HEK293T (cell line): ENCODE measurements around the gene MCF2L.

Experiments used
- CTCF ChIA-PET: fragments of 350-600 bp; formaldehyde crosslinking; extraction: SDS; loops from one replicate; lab custom pipeline; 2021; ENCODE audit warnings: antibody characterized with exemption, inconsistent platforms; lab: Yijun Ruan, JAX
- POLR2A ChIA-PET: fragments of 350-600 bp; formaldehyde crosslinking; extraction: SDS; loops from one replicate; lab custom pipeline; 2020; ENCODE audit warnings: antibody characterized with exemption, inconsistent platforms; lab: Yijun Ruan, JAX
- DNase-seq: peaks from one replicate; pipeline ENCODE4 v3.0.0; 2012; ENCODE audit warnings: mixed read lengths; ENCODE audit errors: extremely low spot score
- ARNT ChIP-seq: fragments of 450-650 bp; IDR thresholded peaks from 2 replicates; pipeline ENCODE4 v1.6.1; 2017; ENCODE audit warnings: mild to moderate bottlenecking
- BHLHE40 ChIP-seq: fragments of 450-650 bp; IDR thresholded peaks from 2 replicates; pipeline ENCODE4 v1.6.1; 2016; ENCODE audit warnings: mild to moderate bottlenecking, moderate library complexity, borderline replicate concordance
- CTBP1 ChIP-seq: fragments of 450-650 bp; IDR thresholded peaks from 2 replicates; pipeline ENCODE4 v1.6.1; 2016; ENCODE audit warnings: borderline replicate concordance
- ELF4 ChIP-seq: fragments of 450-650 bp; IDR thresholded peaks from 2 replicates; pipeline ENCODE4 v1.6.1; 2017; ENCODE audit warnings: antibody characterized with exemption
- FOXA1 ChIP-seq: fragments of 450-650 bp; IDR thresholded peaks from 2 replicates; pipeline ENCODE4 v1.6.1; 2016; ENCODE audit warnings: mild to moderate bottlenecking
- FOXK2 ChIP-seq: fragments of 450-650 bp; IDR thresholded peaks from 2 replicates; pipeline ENCODE4 v1.6.1; 2016; ENCODE audit warnings: mild to moderate bottlenecking
- FOXM1 ChIP-seq: fragments of 450-650 bp; IDR thresholded peaks from 2 replicates; pipeline ENCODE4 v1.6.1; 2017; ENCODE audit warnings: mild to moderate bottlenecking, borderline replicate concordance
- HDGF ChIP-seq: fragments of 450-650 bp; IDR thresholded peaks from 2 replicates; pipeline ENCODE4 v1.6.1; 2017; ENCODE audit warnings: antibody characterized with exemption, borderline replicate concordance
- L3MBTL2 ChIP-seq: fragments of 450-650 bp; conservative IDR thresholded peaks from 2 replicates; pipeline ENCODE4 v1.6.1; 2016; ENCODE audit warnings: mild to moderate bottlenecking
- LEF1 ChIP-seq: fragments of 450-650 bp; IDR thresholded peaks from 2 replicates; pipeline ENCODE4 v1.6.1; 2017; ENCODE audit warnings: mild to moderate bottlenecking, borderline replicate concordance
- NFRKB ChIP-seq: fragments of 450-650 bp; IDR thresholded peaks from 2 replicates; pipeline ENCODE4 v1.6.1; 2016; ENCODE audit warnings: mild to moderate bottlenecking, moderate library complexity
- PKNOX1 ChIP-seq: fragments of 450-650 bp; IDR thresholded peaks from 2 replicates; pipeline ENCODE4 v1.6.1; 2016
- SP1 ChIP-seq: fragments of 450-650 bp; IDR thresholded peaks from 2 replicates; pipeline ENCODE4 v1.6.1; 2017
- SUZ12 ChIP-seq: fragments of 450-650 bp; IDR thresholded peaks from 2 replicates; pipeline ENCODE4 v1.6.1; 2016; ENCODE audit warnings: mild to moderate bottlenecking
- TARDBP ChIP-seq: fragments of 450-650 bp; IDR thresholded peaks from 2 replicates; pipeline ENCODE4 v1.6.1; 2016
- ZNF384 ChIP-seq: fragments of 450-650 bp; IDR thresholded peaks from 2 replicates; pipeline ENCODE4 v1.6.1; 2016

Gene MCF2L

GRCh38 chr13:112955956-112956355 lies 13.1 kb upstream of the MCF2L start:
- DNase-seq = no peak
- ChIA-PET POLR2A (no interaction called here), CTCF (interaction anchor here (0.7 to 1.2 kb wide), 2 partner anchors 13 to 74 kb away, joined by 3 to 4 read pairs; no protein-coding TSS in a partner anchor)
- TF ChIP-seq NFRKB (no peak), HDGF (no peak), FOXK2 (no peak), SP1 (no peak), BHLHE40 (no peak), LEF1 (no peak), SUZ12 (no peak), ELF4 (no peak), FOXA1 (no peak), TARDBP (no peak), L3MBTL2 (no peak), ARNT (no peak), FOXM1 (no peak), PKNOX1 (no peak)

- TF ChIP-seq ZNF384 (no peak), NFRKB (no peak), TARDBP (no peak), PKNOX1 (no peak), CTBP1 (no peak), BHLHE40 (no peak), SP1 (no peak), FOXA1 (no peak), L3MBTL2 (no peak), SUZ12 (no peak), LEF1 (no peak), FOXK2 (no peak)
- no peak for DNase-seq
- CTCF ChIA-PET = interaction anchor here (1.2 kb wide), 1 partner anchor 14 kb away, joined by 4 read pairs; no protein-coding TSS in a partner anchor
- POLR2A ChIA-PET = no interaction called here
These were observed 12.3 kb upstream of the MCF2L start for GRCh38 chr13:112956571-112957294.

GRCh38 chr13:112957295-112957677 lies 11.7 kb upstream of the MCF2L start:
- ChIA-PET POLR2A (no interaction called here), CTCF (interaction anchor here (1.2 kb wide), 1 partner anchor 15 kb away, joined by 4 read pairs; no protein-coding TSS in a partner anchor)
- no peak for DNase-seq
- TF ChIP-seq FOXA1 (no peak), L3MBTL2 (no peak), NFRKB (no peak), FOXM1 (no peak), BHLHE40 (no peak), TARDBP (no peak), SUZ12 (no peak), HDGF (no peak), FOXK2 (no peak), CTBP1 (no peak), ELF4 (no peak), LEF1 (no peak), SP1 (no peak), ZNF384 (no peak), PKNOX1 (no peak), ARNT (no peak)

GRCh38 chr13:112958127-112958989 lies 10.7 kb upstream of the MCF2L start:
- ChIA-PET POLR2A (no interaction called here), CTCF (no interaction called here)
- TF ChIP-seq ELF4 (no peak), SP1 (no peak)
- DNase-seq = no peak

- POLR2A ChIA-PET = no interaction called here
- TF ChIP-seq L3MBTL2 (no peak), TARDBP (no peak), ARNT (no peak), SUZ12 (no peak), LEF1 (no peak), SP1 (no peak)
- CTCF ChIA-PET = no interaction called here
- no peak for DNase-seq
These were observed 9.8 kb upstream of the MCF2L start for GRCh38 chr13:112959206-112959605.
